Activated naive CD4-positive, alpha-beta T cell treated with anti-CD3 and anti-CD28 coated beads, Interleukin-2, amount 50 U/mL, for 16 hours (primary cell): Measurements from ENCODE around the gene RALGAPB.

ENCODE experiments used
- DNase-seq: peaks from one replicate; pipeline ENCODE4 v3.0.0-alpha.2; 2020

The RALGAPB gene

DNA sequence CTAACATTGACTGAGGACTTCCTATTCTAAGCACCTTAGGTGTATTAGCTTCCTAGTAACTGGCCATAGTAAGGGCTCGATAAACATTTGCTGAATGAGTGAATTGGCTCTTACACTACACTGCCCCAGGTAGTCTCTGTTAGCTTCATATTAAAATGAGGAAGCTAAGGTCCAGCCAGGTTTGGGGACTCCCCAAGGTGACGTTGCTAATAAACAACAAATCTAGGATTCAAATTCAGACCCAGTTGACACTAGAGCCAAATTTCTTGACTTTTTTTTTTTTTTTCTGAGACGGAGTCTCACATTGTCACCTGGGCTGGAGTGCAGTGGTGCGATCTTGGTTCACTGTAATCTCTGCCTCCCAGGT, 145.2 kb downstream of the RALGAPB start:
- no peak for DNase-seq

DNA sequence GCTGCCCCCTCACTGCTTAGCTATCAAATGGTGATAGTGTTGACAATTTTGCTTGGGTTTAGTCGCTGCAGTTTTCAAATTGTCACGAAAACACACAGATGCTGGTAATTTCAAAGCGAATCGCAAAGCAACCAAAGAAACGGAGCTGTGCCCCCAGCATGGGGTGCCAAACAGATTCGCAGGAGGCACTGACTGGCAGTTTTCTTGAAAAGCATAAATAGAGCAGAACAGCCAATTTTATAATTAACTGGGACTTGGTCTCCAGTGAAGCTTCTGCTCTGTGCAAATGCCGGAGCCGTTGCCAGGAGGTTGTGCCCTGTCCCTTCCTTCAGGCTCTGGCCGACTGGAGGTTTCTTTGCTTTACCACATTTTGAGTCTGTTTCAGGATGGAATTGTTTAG, 147.8 kb downstream of the RALGAPB start:
- DNase-seq, result no peak

DNA sequence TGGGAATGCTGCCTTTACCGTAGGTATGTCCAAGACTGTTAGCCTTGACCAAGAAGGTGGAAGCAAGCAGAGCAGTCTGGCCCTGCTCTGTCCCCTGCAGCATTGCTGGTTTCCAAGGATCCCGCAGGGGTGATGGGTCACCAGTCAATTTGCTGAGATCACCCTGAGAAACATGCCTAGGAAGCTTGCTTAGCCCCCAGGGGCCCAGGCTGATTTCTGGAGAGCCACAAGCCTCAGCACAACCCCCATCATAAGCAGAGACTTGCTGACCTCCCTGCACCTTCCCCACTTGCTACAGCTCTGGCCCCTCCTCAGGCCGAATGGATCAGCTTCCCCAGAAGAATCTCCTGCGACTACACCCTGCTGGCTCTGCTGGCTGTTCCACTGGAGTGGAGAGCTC, 150.4 kb downstream of the RALGAPB start:
- DNase-seq, result no peak

DNA sequence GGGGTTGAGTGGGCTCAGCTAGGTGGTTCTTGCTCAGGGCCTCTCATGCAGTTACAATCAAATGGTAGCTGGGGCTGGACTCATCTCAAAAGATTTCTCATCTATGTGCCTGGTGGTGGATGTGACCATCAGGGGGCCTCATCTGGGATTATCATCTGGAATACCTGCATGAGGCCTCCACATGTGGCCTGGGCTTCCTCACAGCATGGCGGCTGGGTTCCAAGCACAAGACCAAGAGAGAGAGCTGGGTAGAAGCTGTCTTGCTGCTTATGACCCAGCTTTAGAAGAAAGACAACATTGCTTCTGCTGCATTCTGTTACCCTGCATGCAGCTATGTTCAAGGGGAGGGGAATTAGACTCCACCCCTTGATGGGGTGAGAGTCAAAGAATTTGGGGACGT, 151.4 kb downstream of the RALGAPB start:
- DNase-seq, result no peak

DNA sequence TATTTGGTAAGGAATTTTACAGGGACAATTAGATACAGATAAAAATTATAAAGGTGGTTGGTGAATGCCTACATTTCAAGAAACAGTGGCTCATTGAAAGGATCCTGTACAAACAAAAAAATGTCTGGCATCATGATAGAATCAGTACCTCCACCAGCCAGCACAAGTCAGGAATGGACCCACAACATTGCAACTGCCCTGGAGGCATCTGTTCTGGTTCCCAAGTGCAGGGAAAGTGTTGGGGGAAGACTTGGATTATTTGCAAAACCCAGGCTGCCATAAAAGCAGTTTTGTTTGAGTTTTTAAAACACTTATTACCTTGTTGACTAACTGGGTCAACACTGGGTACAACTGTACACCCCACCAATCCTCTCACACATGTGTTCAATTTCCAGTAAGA, 153.3 kb downstream of the RALGAPB start:
- no peak for DNase-seq

DNA sequence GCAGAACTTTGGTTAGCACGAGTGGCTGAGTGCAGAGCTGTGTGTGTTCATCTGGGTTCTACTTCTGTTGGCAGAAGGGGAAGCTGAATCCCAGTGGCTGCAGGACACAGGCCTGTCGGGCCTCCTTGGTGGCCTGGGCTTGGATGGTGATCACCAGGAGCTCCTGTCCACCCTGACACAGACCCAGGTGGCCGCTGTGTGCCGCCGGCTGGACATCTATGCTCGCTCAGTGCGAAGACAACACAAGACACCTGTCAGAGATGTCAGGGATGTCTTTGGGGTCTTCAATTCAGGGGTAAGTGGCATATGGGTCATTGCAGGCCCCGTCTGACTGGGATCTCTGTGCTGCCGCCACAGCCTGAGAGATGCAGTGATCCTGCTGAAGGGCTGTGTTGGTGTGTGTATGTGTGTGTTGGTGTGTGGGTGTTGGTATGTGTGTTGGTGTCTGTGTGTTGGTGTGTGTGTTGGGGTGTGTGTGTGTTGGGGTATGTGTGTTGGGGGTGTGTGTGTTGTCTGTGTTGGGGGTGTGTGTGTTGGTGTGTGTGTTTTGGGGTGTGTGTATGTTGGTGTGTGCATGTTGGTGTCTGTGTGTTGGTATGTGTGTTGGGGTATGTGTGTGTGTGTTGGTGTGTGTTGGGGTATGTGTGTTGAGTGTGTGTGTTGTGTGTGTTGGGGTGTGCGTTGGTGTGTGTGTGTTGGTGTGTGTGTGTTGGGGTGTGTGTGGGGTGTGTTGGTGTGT, 154.4 kb downstream of the RALGAPB start:
- no peak for DNase-seq
